HCT116 (cell line): ENCODE measurements around the gene TNNC2. TPM values are rescaled to one million over a fixed set of nuclear protein-coding genes. Genes with fewer than 3 reads are reported as not detected.
"Not testable (repeated sequence)": the region's sequence is repeated elsewhere in the genome, so short reads cannot be mapped to it uniquely, and the experiment has no call there.

Experiments
- ATAC-seq: fragments of 200-7000 bp; cut with Tn5 transposase; 2 replicates; pipeline ENCODE4 v1.9.1; 2020; ENCODE audit warnings: mild to moderate bottlenecking, moderate library complexity
- BruUV-seq: library from RNA; stranded (reverse); fragments of 400-500 nt; replicated peaks from 2 replicates; lab custom pipeline; 2021; lab: Mats Ljungman, UMichigan
- CTCF ChIA-PET: fragments of 300-600 bp; sonication (Branson Sonifier 250); formaldehyde crosslinking; loops from one replicate; lab custom pipeline; 2021; ENCODE audit warnings: antibody characterized with exemption; lab: Charles Lee
- POLR2A ChIA-PET: fragments of 300-600, 350-600 bp; sonication (Branson Sonifier 250); formaldehyde crosslinking; loops from one replicate; lab custom pipeline; 2021; ENCODE audit warnings: antibody characterized with exemption; lab: Charles Lee
- RAD21 ChIA-PET, 2 experiments: fragments of 300-600 bp; sonication (Branson Sonifier 250); formaldehyde crosslinking; loops; one replicate each; lab custom pipeline; 2023; ENCODE audit warnings: low total read pairs in 2 of 2; ENCODE audit not compliant: uncharacterized antibody in 2 of 2, unreplicated experiment in 2 of 2, low non-redundant PET in 1 of 2; lab: Charles Lee
- DNase-seq: peaks from one replicate; pipeline ENCODE4 v3.0.0-alpha.2; 2010; ENCODE audit warnings: low read depth, low spot score
- H2AFZ ChIP-seq: fragments of 200-600 bp; shearing (Covaris generic), sonication (generic); 2 replicates; pipeline ENCODE4 v1.6.1; 2017; ENCODE audit warnings: low read depth, mixed run types, mixed read lengths, antibody characterized with exemption, low read length; ENCODE audit not compliant: poor library complexity, severe bottlenecking
- H3K27ac ChIP-seq: 2 replicates; pipeline ENCODE4 v1.5.1; 2012; ENCODE audit warnings: low read depth, low read length
- H3K27me3 ChIP-seq: fragments of 200-600 bp; sonication (generic); 2 replicates; pipeline ENCODE4 v1.6.1; 2016; ENCODE audit warnings: mixed run types, low read length, mixed read lengths; ENCODE audit not compliant: insufficient read depth
- H3K36me3 ChIP-seq, 2 experiments: fragments of 200-500 bp in 1 of 2; fragments of 200-600 bp in 1 of 2; sonication (Bioruptor generic) in 1 of 2; sonication (generic) in 1 of 2; 2 replicates each; pipeline versions ENCODE4 v1.5.1 to v1.6.1; 2014 to 2016; ENCODE audit warnings: low read length in 2 of 2, inconsistent platforms in 1 of 2, mixed read lengths in 1 of 2, mixed run types in 1 of 2; ENCODE audit not compliant: insufficient read depth in 2 of 2, control insufficient read depth in 1 of 2
- H3K4me1 ChIP-seq, 2 experiments: fragments of 200-600 bp in 1 of 2; sonication (generic) in 1 of 2; 2 replicates each; pipeline versions ENCODE4 v1.5.1 to v1.6.1; 2012 to 2017; ENCODE audit warnings: low read length in 2 of 2, inconsistent platforms in 1 of 2, mild to moderate bottlenecking in 1 of 2, mixed read lengths in 1 of 2, mixed run types in 1 of 2, moderate library complexity in 1 of 2; ENCODE audit not compliant: insufficient read depth in 2 of 2, control insufficient read depth in 1 of 2
- H3K4me2 ChIP-seq: fragments of 200-600 bp; sonication (generic); 2 replicates; pipeline ENCODE4 v1.6.1; 2017; ENCODE audit warnings: mixed run types, low read length, mixed read lengths
- H3K4me3 ChIP-seq, 2 experiments: fragments of 200-600 bp in 1 of 2; sonication (generic) in 1 of 2; replicated peaks in 1 of 2; 2 replicates each; pipeline ENCODE4 v1.5.1; 2011 to 2016; ENCODE audit warnings: low read length in 2 of 2, control low read depth in 1 of 2, low read depth in 1 of 2, mild to moderate bottlenecking in 1 of 2, mixed read lengths in 1 of 2, mixed run types in 1 of 2
- H3K79me2 ChIP-seq: fragments of 200-600 bp; sonication (generic); 2 replicates; pipeline ENCODE4 v1.6.1; 2017; ENCODE audit warnings: mild to moderate bottlenecking, mixed run types, low read length, moderate library complexity, mixed read lengths; ENCODE audit not compliant: insufficient read depth
- H3K9ac ChIP-seq: fragments of 200-600 bp; sonication (generic); 2 replicates; pipeline ENCODE4 v1.6.1; 2016; ENCODE audit warnings: low read length, mixed read lengths
- H3K9me2 ChIP-seq: fragments of 200-600 bp; sonication (generic), shearing (Covaris generic); 2 replicates; pipeline ENCODE4 v1.6.1; 2017; ENCODE audit warnings: mixed run types, mild to moderate bottlenecking, moderate library complexity; ENCODE audit not compliant: insufficient read depth
- H3K9me3 ChIP-seq, 2 experiments: fragments of 200-500 bp in 1 of 2; fragments of 200-600 bp in 1 of 2; sonication (Bioruptor generic) in 1 of 2; sonication (generic) in 1 of 2; 2 replicates each; pipeline ENCODE4 v1.6.1; 2014 to 2017; ENCODE audit warnings: low read length in 2 of 2, mixed read lengths in 2 of 2, inconsistent platforms in 1 of 2, low read depth in 1 of 2, mild to moderate bottlenecking in 1 of 2, mixed run types in 1 of 2, moderate library complexity in 1 of 2; ENCODE audit not compliant: control insufficient read depth in 1 of 2, insufficient read depth in 1 of 2
- H4K20me1 ChIP-seq: fragments of 200-600 bp; sonication (generic), shearing (Covaris generic); 2 replicates; pipeline ENCODE4 v1.6.1; 2017; ENCODE audit warnings: mixed run types, mild to moderate bottlenecking, moderate library complexity; ENCODE audit not compliant: insufficient read depth
- CTCF ChIP-seq, 3 experiments: fragments of 200-600 bp in 1 of 3; sonication (generic) in 1 of 3; IDR thresholded peaks in 2 of 3; conservative IDR thresholded peaks in 1 of 3; 2 replicates each; pipeline ENCODE4 v1.5.1; 2012 to 2017; ENCODE audit warnings: low read depth in 2 of 3, low read length in 2 of 3, antibody characterized with exemption in 1 of 3, borderline replicate concordance in 1 of 3, control low read depth in 1 of 3, mild to moderate bottlenecking in 1 of 3, mixed read lengths in 1 of 3, mixed run types in 1 of 3, moderate library complexity in 1 of 3; ENCODE audit not compliant: insufficient read depth in 1 of 3
- ELF1 ChIP-seq: IDR thresholded peaks from 2 replicates; pipeline ENCODE4 v1.6.1; 2012; ENCODE audit warnings: low read depth, borderline replicate concordance
- EZH2phosphoT487 ChIP-seq: fragments of 200-600 bp; IDR thresholded peaks from 2 replicates; pipeline ENCODE4 v1.6.1; 2018; ENCODE audit warnings: antibody characterized with exemption, borderline replicate concordance
- FOSL1 ChIP-seq: IDR thresholded peaks from 2 replicates; pipeline ENCODE4 v1.6.1; 2012; ENCODE audit warnings: low read depth
- POLR2AphosphoS5 ChIP-seq: IDR thresholded peaks from 2 replicates; pipeline ENCODE4 v1.6.1; 2011; ENCODE audit warnings: mild to moderate bottlenecking, low read depth, low read length, moderate library complexity
- RAD21 ChIP-seq: IDR thresholded peaks from 2 replicates; pipeline ENCODE4 v1.6.1; 2012; ENCODE audit warnings: low read depth, mild to moderate bottlenecking
- SIN3A ChIP-seq: IDR thresholded peaks from 2 replicates; pipeline ENCODE4 v1.6.1; 2012; ENCODE audit warnings: low read depth
- YY1 ChIP-seq: IDR thresholded peaks from 2 replicates; pipeline ENCODE4 v1.6.1; 2011; ENCODE audit warnings: low read length, low read depth, moderate library complexity, mild to moderate bottlenecking; ENCODE audit not compliant: insufficient replicate concordance; ENCODE audit errors: extremely low read depth
- intact Hi-C: fragments of 100-400 bp; cut with micrococcal nuclease; formaldehyde crosslinking; loops from 2 replicates; pipeline ENCODE4 v1.10.0; 2022
- total RNA-seq: library from RNA; stranded (reverse); gene quantifications from one replicate; pipeline ENCODE4 v1.2.1, GENCODE V29; 2021; ENCODE audit not compliant: unreplicated experiment

Gene TNNC2
- total RNA-seq, 1 experiment from 2014 or later, result not detected

GRCh38 chr20:45798935-45799642, 28.0 kb downstream of the TNNC2 start:
- intact Hi-C loops, result loop anchor here (1.0 kb wide), 1 partner anchor 164 kb away; no protein-coding TSS in a partner anchor
- Histone ChIP-seq H3K27ac (no peak overlapping the region), H3K79me2 (no peaks in the 10 kb centered on the region), H3K9me3 (no peaks in the 10 kb centered on the region), H3K9ac (no peak overlapping the region), H3K36me3 (peaks cover 35 to 42% of the 10 kb centered on the region in 2 experiments; a peak in 3 of 4 replicates), H3K9me2 (no peaks in the 10 kb centered on the region), H3K27me3 (no peaks in the 10 kb centered on the region)
- CTCF ChIA-PET, result interaction anchor here (0.6 to 1.5 kb wide), 7 partner anchors 11 to 1078 kb away, joined by 3 to 11 read pairs (median 3); no protein-coding TSS in a partner anchor
- RAD21 ChIA-PET, result interaction anchor here in 1 of 2 experiments (0.6 kb wide), 1 partner anchor 93 kb away, joined by 3 read pairs; no protein-coding TSS in a partner anchor
- peak; percentile 97 for ATAC-seq
- TF ChIP-seq POLR2AphosphoS5, result 0 out of 2 replicates have a peak, but pooled peaks have one; percentile 32
- no peak for TF ChIP-seq FOSL1
- peak; percentile 64 for TF ChIP-seq RAD21
- TF ChIP-seq EZH2phosphoT487, result no peak
- TF ChIP-seq YY1, result no peak
- TF ChIP-seq CTCF (IDR thresholded peaks at IDR 0.05 in 2 of 3, conservative IDR thresholded peaks at IDR 0.05 in 1 of 3; ENCODE audit: borderline replicate concordance in 1 of 3, insufficient read depth in 1 of 3, low read depth in 2 of 3, low read length in 2 of 3), result peak; percentile 35 to 75 (median 72); a peak in 5 of 6 replicates
- peak; percentile 21; the same call in 1 of the 2 replicates for TF ChIP-seq ELF1
- no peak for TF ChIP-seq SIN3A
- TF ChIP-seq, all 23 proteins: peak for 4
- Histone ChIP-seq H2AFZ (no peak overlapping the region), H3K4me1 (no peaks in the 10 kb centered on the region), H3K4me3 (no peak overlapping the region), H4K20me1 (0 out of 2 replicates have a peak, but pooled peaks cover 4% of the 10 kb centered on the region), H3K4me2 (no peak overlapping the region)
- DNase-seq, result no peak
- no TSS peak for BruUV-seq
- POLR2A ChIA-PET, result interaction anchor here (0.6 to 0.9 kb wide), 2 partner anchors 34 to 76 kb away, joined by 3 read pairs; partner anchors contain the start of gene SNX21

GRCh38 chr20:45797955-45798354, 29.2 kb downstream of the TNNC2 start:
- H2AFZ ChIP-seq, DNase-seq, ATAC-seq, H3K9me2 ChIP-seq, H3K4me3 ChIP-seq, H3K27me3 ChIP-seq, H3K9ac ChIP-seq, H3K79me2 ChIP-seq, RAD21 ChIA-PET, intact Hi-C loops, H3K27ac ChIP-seq, POLR2A ChIA-PET, H3K9me3 ChIP-seq, H4K20me1 ChIP-seq, H3K4me1 ChIP-seq, H3K4me2 ChIP-seq, BruUV-seq: not testable (repeated sequence)
- CTCF ChIA-PET, result interaction anchor here (1.5 kb wide), 1 partner anchor 15 kb away, joined by 4 read pairs; no protein-coding TSS in a partner anchor
- peaks cover 28 to 37% of the 10 kb centered on the region in 2 experiments for H3K36me3 ChIP-seq

- H3K27me3 ChIP-seq, DNase-seq, intact Hi-C loops, H3K27ac ChIP-seq, H3K9me2 ChIP-seq, H3K9ac ChIP-seq, ATAC-seq, BruUV-seq, H4K20me1 ChIP-seq, H2AFZ ChIP-seq, H3K9me3 ChIP-seq, CTCF ChIA-PET, RAD21 ChIA-PET, H3K4me3 ChIP-seq, H3K4me1 ChIP-seq, POLR2A ChIA-PET, H3K4me2 ChIP-seq: not testable (repeated sequence)
- Histone ChIP-seq H3K36me3 (peaks cover 28 to 33% of the 10 kb centered on the region in 2 experiments), H3K79me2 (peaks cover 12% of the 10 kb centered on the region)
Measured at GRCh38 chr20:45797510-45797909, 29.6 kb downstream of the TNNC2 start.
